ES-I3 (cell line): ENCODE measurements around the gene MAGEA4.
"Not testable (repeated sequence)": the region's sequence is repeated elsewhere in the genome, so short reads cannot be mapped to it uniquely, and the experiment has no call there.

Source experiments
- H3K36me3 ChIP-seq: 2 replicates; pipeline ENCODE4 v1.6.1; 2013; ENCODE audit warnings: mild to moderate bottlenecking, low read length, control low read depth, moderate library complexity; ENCODE audit not compliant: insufficient read depth
- H3K4me1 ChIP-seq: 2 replicates; pipeline ENCODE4 v1.6.1; 2013; ENCODE audit warnings: mild to moderate bottlenecking, control low read depth, low read length; ENCODE audit not compliant: insufficient read depth
- H3K9ac ChIP-seq: 2 replicates; pipeline ENCODE4 v1.6.1; 2013; ENCODE audit warnings: low read depth, mild to moderate bottlenecking, low read length, moderate library complexity
- H3K9me3 ChIP-seq: 2 replicates; pipeline ENCODE4 v1.6.1; 2013; ENCODE audit warnings: mild to moderate bottlenecking, low read length, moderate library complexity; ENCODE audit not compliant: control insufficient read depth, insufficient read depth

MAGEA4 gene

GRCh38 chrX:151912221-151912620 lies 468 bp upstream of the MAGEA4 start:
- H3K9me3 ChIP-seq = no peaks in the 10 kb centered on the region
- no peak overlapping the region for H3K9ac ChIP-seq
- no peaks in the 10 kb centered on the region for H3K4me1 ChIP-seq
- H3K36me3 ChIP-seq = no peaks in the 10 kb centered on the region

GRCh38 chrX:151918736-151919135 lies 6.0 kb downstream of the MAGEA4 start:
- not testable (repeated sequence) for H3K9ac ChIP-seq, H3K9me3 ChIP-seq, H3K4me1 ChIP-seq, H3K36me3 ChIP-seq

- Histone ChIP-seq H3K36me3 (no peaks in the 10 kb centered on the region), H3K9ac (no peak overlapping the region), H3K4me1 (no peaks in the 10 kb centered on the region), H3K9me3 (no peaks in the 10 kb centered on the region)
Observed at GRCh38 chrX:151919610-151920009, 6.9 kb downstream of the MAGEA4 start.

GRCh38 chrX:151920101-151920500 lies 7.4 kb downstream of the MAGEA4 start:
- H3K9me3 ChIP-seq = no peaks in the 10 kb centered on the region
- no peak overlapping the region for H3K9ac ChIP-seq
- no peaks in the 10 kb centered on the region for H3K36me3 ChIP-seq
- H3K4me1 ChIP-seq = no peaks in the 10 kb centered on the region

- Histone ChIP-seq H3K4me1 (no peaks in the 10 kb centered on the region), H3K9me3 (no peaks in the 10 kb centered on the region), H3K36me3 (no peaks in the 10 kb centered on the region), H3K9ac (no peak overlapping the region)
Observed at GRCh38 chrX:151920530-151920929, 7.8 kb downstream of the MAGEA4 start.

GRCh38 chrX:151921292-151921691 lies 8.6 kb downstream of the MAGEA4 start:
- Histone ChIP-seq H3K36me3 (no peaks in the 10 kb centered on the region), H3K9me3 (no peaks in the 10 kb centered on the region), H3K4me1 (no peaks in the 10 kb centered on the region), H3K9ac (no peak overlapping the region)

GRCh38 chrX:151921866-151922265 lies 9.2 kb downstream of the MAGEA4 start:
- Histone ChIP-seq H3K9ac (no peak overlapping the region), H3K36me3 (no peaks in the 10 kb centered on the region), H3K9me3 (no peaks in the 10 kb centered on the region), H3K4me1 (no peaks in the 10 kb centered on the region)

- no peak overlapping the region for H3K9ac ChIP-seq
- H3K9me3 ChIP-seq = no peaks in the 10 kb centered on the region
- peaks cover 1% of the 10 kb centered on the region; the same call in 1 of the 2 replicates for H3K4me1 ChIP-seq
- H3K36me3 ChIP-seq = no peaks in the 10 kb centered on the region
Observed at GRCh38 chrX:151922692-151923091, 10.0 kb downstream of the MAGEA4 start.

- H3K9me3 ChIP-seq = no peaks in the 10 kb centered on the region
- no peaks in the 10 kb centered on the region for H3K36me3 ChIP-seq
- no peak overlapping the region for H3K9ac ChIP-seq
Observed at GRCh38 chrX:151923648-151924047, 11.0 kb downstream of the MAGEA4 start.

GRCh38 chrX:151929126-151929525 lies 16.4 kb downstream of the MAGEA4 start:
- Histone ChIP-seq H3K9me3 (no peaks in the 10 kb centered on the region), H3K4me1 (peaks cover 4% of the 10 kb centered on the region; the same call in 1 of the 2 replicates), H3K36me3 (no peaks in the 10 kb centered on the region), H3K9ac (no peak overlapping the region)

More at GRCh38 chrX:151923648-151924047, 11.0 kb downstream of the MAGEA4 start:
- H3K4me1 ChIP-seq = peaks cover 4% of the 10 kb centered on the region; the same call in 1 of the 2 replicates

GRCh38 chrX:151935358-151935757 lies 22.7 kb downstream of the MAGEA4 start:
- Histone ChIP-seq H3K9ac (no peak overlapping the region), H3K9me3 (no peaks in the 10 kb centered on the region), H3K4me1 (no peaks in the 10 kb centered on the region), H3K36me3 (no peaks in the 10 kb centered on the region)

- H3K4me1 ChIP-seq = no peaks in the 10 kb centered on the region
- no peak overlapping the region for H3K9ac ChIP-seq
- H3K9me3 ChIP-seq = no peaks in the 10 kb centered on the region
- no peaks in the 10 kb centered on the region for H3K36me3 ChIP-seq
Observed at GRCh38 chrX:151938172-151938571, 25.5 kb downstream of the MAGEA4 start.

GRCh38 chrX:151954730-151955129 lies 42.0 kb downstream of the MAGEA4 start:
- Histone ChIP-seq H3K36me3 (no peaks in the 10 kb centered on the region), H3K9me3 (no peaks in the 10 kb centered on the region), H3K9ac (no peak overlapping the region), H3K4me1 (no peaks in the 10 kb centered on the region)

- H3K9ac ChIP-seq = no peak overlapping the region
- H3K36me3 ChIP-seq = no peaks in the 10 kb centered on the region
- no peaks in the 10 kb centered on the region for H3K9me3 ChIP-seq
- H3K4me1 ChIP-seq = no peaks in the 10 kb centered on the region
Observed at GRCh38 chrX:151958101-151958500, 45.4 kb downstream of the MAGEA4 start.

GRCh38 chrX:151962034-151962433 lies 49.3 kb downstream of the MAGEA4 start:
- Histone ChIP-seq H3K36me3 (no peaks in the 10 kb centered on the region), H3K9ac (no peak overlapping the region), H3K9me3 (no peaks in the 10 kb centered on the region), H3K4me1 (no peaks in the 10 kb centered on the region)

- H3K9ac ChIP-seq = no peak overlapping the region
- no peaks in the 10 kb centered on the region for H3K9me3 ChIP-seq
- H3K36me3 ChIP-seq = no peaks in the 10 kb centered on the region; the same call in 1 of the 2 replicates
- H3K4me1 ChIP-seq = no peaks in the 10 kb centered on the region
Observed at GRCh38 chrX:151966236-151966635, 53.5 kb downstream of the MAGEA4 start.
